HepG2 (cell line): ENCODE measurements around the gene YY1. TPM values are rescaled to one million over a fixed set of nuclear protein-coding genes. Genes with fewer than 3 reads are reported as not detected.

Experiments used
- ATF3 ChIP-seq: sonication (generic); formaldehyde crosslinking; IDR thresholded peaks from 2 replicates; pipeline ENCODE4 v1.4.0; 2020; ENCODE audit warnings: missing genetic modification reagents
- GFI1 ChIP-seq: sonication (generic); formaldehyde crosslinking; IDR thresholded peaks from 2 replicates; pipeline ENCODE4 v1.5.0; 2020; ENCODE audit warnings: missing genetic modification reagents, mild to moderate bottlenecking, borderline replicate concordance
- NAIF1 ChIP-seq: sonication (generic); formaldehyde crosslinking; IDR thresholded peaks from 2 replicates; pipeline ENCODE4 v1.5.0; 2020; ENCODE audit warnings: mild to moderate bottlenecking, missing genetic modification reagents, borderline replicate concordance
- NFE2 ChIP-seq: sonication (generic); formaldehyde crosslinking; IDR thresholded peaks from 2 replicates; pipeline ENCODE4 v1.4.0; 2020; ENCODE audit warnings: missing genetic modification reagents
- NFRKB ChIP-seq: fragments of 450-650 bp; IDR thresholded peaks from 2 replicates; pipeline ENCODE4 v1.6.1; 2017
- POGZ ChIP-seq: sonication (generic); formaldehyde crosslinking; IDR thresholded peaks from 2 replicates; pipeline ENCODE4 v1.4.0; 2020; ENCODE audit warnings: mild to moderate bottlenecking, missing genetic modification reagents
- POLR2A ChIP-seq, 2 experiments: IDR thresholded peaks; 2 replicates each; pipeline ENCODE4 v1.6.1; 2011; ENCODE audit warnings: low read depth in 2 of 2, low read length in 2 of 2, mild to moderate bottlenecking in 1 of 2, moderate library complexity in 1 of 2; ENCODE audit not compliant: insufficient read depth in 1 of 2
- POLR2G ChIP-seq: fragments of 200-400 bp; formaldehyde crosslinking; IDR thresholded peaks from 2 replicates; pipeline ENCODE4 v1.6.1; 2018; ENCODE audit warnings: mild to moderate bottlenecking, low read depth, low read length, moderate library complexity
- SKIL ChIP-seq: sonication (generic); formaldehyde crosslinking; IDR thresholded peaks from 2 replicates; pipeline ENCODE4 v1.8.0; 2022; ENCODE audit warnings: missing genetic modification reagents, mild to moderate bottlenecking, moderate library complexity, borderline replicate concordance
- ZNF362 ChIP-seq: sonication (generic); formaldehyde crosslinking; IDR thresholded peaks from 2 replicates; pipeline ENCODE4 v1.4.0; 2020; ENCODE audit warnings: missing genetic modification reagents, mild to moderate bottlenecking, borderline replicate concordance
- ZNF574 ChIP-seq: sonication (generic); formaldehyde crosslinking; IDR thresholded peaks from 2 replicates; pipeline ENCODE4 v1.4.0; 2020; ENCODE audit warnings: missing genetic modification reagents
- ZNF614 ChIP-seq: IDR thresholded peaks from 2 replicates; pipeline ENCODE4 v1.6.1; 2018; ENCODE audit warnings: missing biosample characterization, missing genetic modification reagents, inconsistent platforms, borderline replicate concordance
- polyA plus RNA-seq, 8 experiments: library from polyadenylated mRNA; depleted of rRNA in 3 of 8; stranded (reverse) in 7 of 8; unstranded in 1 of 8; fragments of >200 nt; fragmentation: Illumina TruSeq in 4 of 8; extraction: Trizol in 4 of 8; gene quantifications; 2 replicates each; pipeline versions ENCODE4 v1.2.1 to v1.2.3, GENCODE V29; 2011 to 2016; ENCODE audit warnings: low read depth in 4 of 8, missing spikeins in 1 of 8, mixed read lengths in 1 of 8; ENCODE audit not compliant: insufficient read depth in 1 of 8
- total RNA-seq, 5 experiments: library from RNA; depleted of rRNA; stranded (reverse); fragments of >200 nt; fragmentation: Illumina TruSeq; extraction: Trizol; gene quantifications; 2 replicates each; pipeline ENCODE4 v1.2.3, GENCODE V29; 2016; ENCODE audit warnings: low read depth in 1 of 5
- TF ChIP-seq, protein P1 (sequence below): sonication (generic); formaldehyde crosslinking; IDR thresholded peaks from one replicate; pipeline ENCODE4 v1.5.1; 2020; ENCODE audit warnings: mild to moderate bottlenecking, missing genetic modification reagents; ENCODE audit errors: not compliant biosample characterization

YY1 gene
- total and polyA plus RNA-seq, 2 of the 13 experiments (the other 11 are each of a cell fraction or from before 2014, with no cell fraction given), result 29.4 to 68.1 TPM

DNA sequence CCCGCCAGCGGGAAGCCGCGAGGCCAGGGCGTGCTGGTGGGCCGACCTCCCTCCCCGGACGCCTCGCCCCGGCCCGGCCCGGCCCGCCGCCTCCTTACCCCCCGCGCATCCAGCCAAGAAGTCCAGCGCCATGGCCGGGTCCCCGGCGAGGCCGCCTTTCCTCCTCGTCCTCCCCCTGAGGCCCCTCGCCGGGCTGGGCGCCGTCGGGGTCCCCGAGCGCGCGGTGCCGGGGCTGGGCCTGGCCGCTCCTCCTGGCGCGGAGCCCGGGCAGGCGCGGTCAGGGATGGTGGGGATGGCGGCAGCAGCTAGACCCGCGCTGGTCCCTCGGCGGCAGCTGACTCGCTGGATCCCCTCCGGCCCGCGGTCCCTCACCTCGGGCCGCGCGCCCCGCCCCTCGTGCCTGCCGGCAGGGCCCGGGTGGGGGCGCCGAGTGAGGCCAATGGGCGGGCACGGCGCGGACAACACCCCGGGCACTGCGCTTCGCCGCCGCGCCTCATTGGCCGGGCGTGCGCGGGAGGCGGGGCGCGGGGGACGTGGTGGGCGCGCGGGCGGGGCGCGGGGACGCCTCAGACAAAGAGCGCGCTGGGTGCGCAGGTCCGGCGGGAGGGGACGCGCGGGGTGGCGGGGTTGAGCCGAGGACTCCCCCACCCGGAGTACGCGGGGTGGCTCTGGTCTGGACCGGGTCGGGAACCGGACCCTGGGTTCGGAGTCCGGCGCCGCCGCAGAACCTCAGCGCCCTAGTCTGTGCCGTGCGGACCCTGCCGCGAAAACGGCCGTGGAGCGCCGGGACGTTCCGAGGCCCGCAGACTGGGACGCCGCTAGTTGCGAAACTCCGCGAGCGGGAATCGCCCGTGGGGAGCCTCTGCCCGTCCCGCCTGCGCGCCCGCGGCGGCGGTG, 67.4 kb downstream of the YY1 start, which contains the start of gene SLC25A29 (continued):
- TF ChIP-seq, protein P1, sequence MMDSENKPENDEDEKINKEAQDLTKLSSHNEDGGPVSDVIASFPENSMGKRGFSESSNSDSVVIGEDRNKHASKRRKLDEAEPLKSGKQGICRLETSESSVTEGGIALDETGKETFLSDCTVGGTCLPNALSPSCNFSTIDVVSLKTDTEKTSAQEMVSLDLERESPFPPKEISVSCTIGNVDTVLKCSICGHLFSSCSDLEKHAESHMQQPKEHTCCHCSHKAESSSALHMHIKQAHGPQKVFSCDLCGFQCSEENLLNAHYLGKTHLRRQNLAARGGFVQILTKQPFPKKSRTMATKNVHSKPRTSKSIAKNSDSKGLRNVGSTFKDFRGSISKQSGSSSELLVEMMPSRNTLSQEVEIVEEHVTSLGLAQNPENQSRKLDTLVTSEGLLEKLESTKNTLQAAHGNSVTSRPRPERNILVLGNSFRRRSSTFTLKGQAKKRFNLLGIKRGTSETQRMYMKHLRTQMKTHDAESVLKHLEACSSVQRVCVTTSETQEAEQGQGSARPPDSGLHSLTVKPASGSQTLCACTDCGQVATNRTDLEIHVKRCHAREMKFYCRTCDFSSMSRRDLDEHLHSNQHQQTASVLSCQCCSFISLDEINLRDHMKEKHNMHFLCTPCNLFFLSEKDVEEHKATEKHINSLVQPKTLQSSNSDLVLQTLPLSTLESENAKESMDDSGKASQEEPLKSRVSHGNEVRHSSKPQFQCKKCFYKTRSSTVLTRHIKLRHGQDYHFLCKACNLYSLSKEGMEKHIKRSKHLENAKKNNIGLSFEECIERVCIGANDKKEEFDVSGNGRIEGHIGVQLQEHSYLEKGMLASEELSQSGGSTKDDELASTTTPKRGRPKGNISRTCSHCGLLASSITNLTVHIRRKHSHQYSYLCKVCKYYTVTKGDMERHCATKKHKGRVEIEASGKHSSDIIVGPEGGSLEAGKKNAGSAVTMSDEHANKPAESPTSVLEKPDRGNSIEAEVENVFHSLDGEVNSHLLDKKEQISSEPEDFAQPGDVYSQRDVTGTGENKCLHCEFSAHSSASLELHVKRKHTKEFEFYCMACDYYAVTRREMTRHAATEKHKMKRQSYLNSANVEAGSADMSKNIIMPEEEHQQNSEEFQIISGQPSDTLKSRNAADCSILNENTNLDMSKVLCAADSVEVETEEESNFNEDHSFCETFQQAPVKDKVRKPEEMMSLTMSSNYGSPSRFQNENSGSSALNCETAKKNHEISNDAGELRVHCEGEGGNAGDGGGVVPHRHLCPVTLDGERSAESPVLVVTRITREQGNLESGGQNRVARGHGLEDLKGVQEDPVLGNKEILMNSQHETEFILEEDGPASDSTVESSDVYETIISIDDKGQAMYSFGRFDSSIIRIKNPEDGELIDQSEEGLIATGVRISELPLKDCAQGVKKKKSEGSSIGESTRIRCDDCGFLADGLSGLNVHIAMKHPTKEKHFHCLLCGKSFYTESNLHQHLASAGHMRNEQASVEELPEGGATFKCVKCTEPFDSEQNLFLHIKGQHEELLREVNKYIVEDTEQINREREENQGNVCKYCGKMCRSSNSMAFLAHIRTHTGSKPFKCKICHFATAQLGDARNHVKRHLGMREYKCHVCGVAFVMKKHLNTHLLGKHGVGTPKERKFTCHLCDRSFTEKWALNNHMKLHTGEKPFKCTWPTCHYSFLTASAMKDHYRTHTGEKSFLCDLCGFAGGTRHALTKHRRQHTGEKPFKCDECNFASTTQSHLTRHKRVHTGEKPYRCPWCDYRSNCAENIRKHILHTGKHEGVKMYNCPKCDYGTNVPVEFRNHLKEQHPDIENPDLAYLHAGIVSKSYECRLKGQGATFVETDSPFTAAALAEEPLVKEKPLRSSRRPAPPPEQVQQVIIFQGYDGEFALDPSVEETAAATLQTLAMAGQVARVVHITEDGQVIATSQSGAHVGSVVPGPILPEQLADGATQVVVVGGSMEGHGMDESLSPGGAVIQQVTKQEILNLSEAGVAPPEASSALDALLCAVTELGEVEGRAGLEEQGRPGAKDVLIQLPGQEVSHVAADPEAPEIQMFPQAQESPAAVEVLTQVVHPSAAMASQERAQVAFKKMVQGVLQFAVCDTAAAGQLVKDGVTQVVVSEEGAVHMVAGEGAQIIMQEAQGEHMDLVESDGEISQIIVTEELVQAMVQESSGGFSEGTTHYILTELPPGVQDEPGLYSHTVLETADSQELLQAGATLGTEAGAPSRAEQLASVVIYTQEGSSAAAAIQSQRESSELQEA, result no peak
- TF ChIP-seq POLR2A (IDR thresholded peaks at IDR 0.05; ENCODE audit: insufficient read depth in 1 of 2, low read depth in 2 of 2, low read length in 2 of 2) (peak; percentile 28 to 82; a peak in 3 of 4 replicates), POGZ (CRISPR knock-in tag) (peak; percentile 42; the same call in 1 of the 2 replicates), NFRKB (no peak), SKIL (CRISPR knock-in tag) (0 out of 2 replicates have a peak, but pooled peaks have one; percentile 13), ZNF614 (CRISPR knock-in tag) (no peak), NFE2 (CRISPR knock-in tag) (no peak), ATF3 (CRISPR knock-in tag) (no peak), NAIF1 (no peak), ZNF574 (CRISPR knock-in tag) (peak; percentile 39), POLR2G (peak; percentile 61; the same call in 1 of the 2 replicates), GFI1 (CRISPR knock-in tag) (no peak), ZNF362 (CRISPR knock-in tag) (no peak)
